Measurements from ENCODE around the gene UBP1.
"Not testable (repeated sequence)": the region's sequence is repeated elsewhere in the genome, so short reads cannot be mapped to it uniquely, and the experiment has no call there.

Gene UBP1

GRCh38 chr3:33363113-33363800, 76.9 kb downstream of the UBP1 start:
- no peaks in the 10 kb centered on the region for H3K9me3 ChIP-seq (ENCODE audit: control insufficient read depth, insufficient read depth, low read length)
- peaks cover 11% of the 10 kb centered on the region for H3K4me1 ChIP-seq (ENCODE audit: insufficient read depth, low read length)
- no peaks in the 10 kb centered on the region for H3K36me3 ChIP-seq (ENCODE audit: insufficient read depth, low read length)
- H3K9ac ChIP-seq (ENCODE audit: low read depth, low read length): no peak overlapping the region

GRCh38 chr3:33360136-33360825, 79.9 kb downstream of the UBP1 start:
- Histone ChIP-seq H3K9me3 (ENCODE audit: control insufficient read depth, insufficient read depth, low read length) (no peaks in the 10 kb centered on the region), H3K4me1 (ENCODE audit: insufficient read depth, low read length) (peaks cover 11% of the 10 kb centered on the region), H3K36me3 (ENCODE audit: insufficient read depth, low read length) (no peaks in the 10 kb centered on the region), H3K9ac (ENCODE audit: low read depth, low read length) (no peak overlapping the region)

- H3K9ac ChIP-seq (ENCODE audit: low read depth, low read length): no peak overlapping the region
- H3K4me1 ChIP-seq (ENCODE audit: insufficient read depth, low read length): no peaks in the 10 kb centered on the region
- H3K36me3 ChIP-seq (ENCODE audit: insufficient read depth, low read length): no peaks in the 10 kb centered on the region
- H3K9me3 ChIP-seq (ENCODE audit: control insufficient read depth, insufficient read depth, low read length): no peaks in the 10 kb centered on the region
Measured at GRCh38 chr3:33358172-33358781, 81.9 kb downstream of the UBP1 start.

- Histone ChIP-seq H3K4me1 (ENCODE audit: insufficient read depth, low read length) (no peaks in the 10 kb centered on the region), H3K36me3 (ENCODE audit: insufficient read depth, low read length) (no peaks in the 10 kb centered on the region), H3K9ac (ENCODE audit: low read depth, low read length) (no peak overlapping the region), H3K9me3 (ENCODE audit: control insufficient read depth, insufficient read depth, low read length) (no peaks in the 10 kb centered on the region)
Measured at GRCh38 chr3:33355611-33356010, 84.6 kb downstream of the UBP1 start.

GRCh38 chr3:33339758-33340157, 100.4 kb downstream of the UBP1 start:
- Histone ChIP-seq H3K4me1 (ENCODE audit: insufficient read depth, low read length) (no peaks in the 10 kb centered on the region; the same call in 1 of the 2 replicates), H3K9ac (ENCODE audit: low read depth, low read length) (no peak overlapping the region), H3K36me3 (ENCODE audit: insufficient read depth, low read length) (no peaks in the 10 kb centered on the region), H3K9me3 (ENCODE audit: control insufficient read depth, insufficient read depth, low read length) (no peaks in the 10 kb centered on the region; the same call in 1 of the 2 replicates)

DNA sequence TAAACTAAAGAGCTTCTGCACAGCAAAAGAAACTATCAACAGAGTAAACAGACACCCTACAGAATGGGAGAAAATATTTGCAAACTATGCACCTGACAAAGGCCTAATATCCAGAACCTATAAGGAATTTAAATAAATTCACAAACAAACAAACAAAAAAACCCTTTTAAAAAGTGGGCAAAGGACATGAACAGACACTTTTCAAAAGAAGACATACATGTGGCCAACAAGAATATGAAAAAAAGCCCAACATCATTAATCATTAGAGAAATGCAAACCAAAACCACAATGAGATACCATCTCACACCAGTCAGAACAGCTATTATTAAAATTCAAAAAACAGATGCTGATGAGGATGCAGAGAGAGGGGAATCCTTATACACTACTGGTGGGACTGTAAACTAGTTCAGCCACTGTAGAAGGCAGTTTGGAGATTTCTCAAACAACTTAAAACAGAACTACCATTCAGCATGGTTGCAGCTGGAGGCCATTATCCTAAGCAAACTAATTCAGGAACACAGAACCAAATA, 101.2 kb downstream of the UBP1 start:
- H3K36me3 ChIP-seq (ENCODE audit: insufficient read depth, low read length); H3K9ac ChIP-seq (ENCODE audit: low read depth, low read length); H3K4me1 ChIP-seq (ENCODE audit: insufficient read depth, low read length); H3K9me3 ChIP-seq (ENCODE audit: control insufficient read depth, insufficient read depth, low read length): not testable (repeated sequence)
